Measurements from ENCODE around the gene SLC24A4. TPM values are rescaled to one million over a fixed set of nuclear protein-coding genes. Genes with fewer than 3 reads are reported as not detected.
"Not testable (repeated sequence)": the region's sequence is repeated elsewhere in the genome, so short reads cannot be mapped to it uniquely, and the experiment has no call there.

The SLC24A4 gene
- total RNA-seq, 1 donor from 2014 or later: not detected

- TF ChIP-seq CTCF (conservative IDR thresholded peaks at IDR 0.05; ENCODE audit: low read depth, low read length): no peak
- H3K4me3 ChIP-seq (ENCODE audit: low read depth, low read length): no peak overlapping the region
- peak; percentile 65 for DNase-seq (ENCODE audit: low read depth)
Measured at GRCh38 chr14:92397150-92397952, 74.4 kb downstream of the SLC24A4 start.

- DNase-seq (ENCODE audit: low read depth): no peak
- no peak overlapping the region for H3K4me3 ChIP-seq (ENCODE audit: low read depth, low read length)
- no peak for TF ChIP-seq CTCF (conservative IDR thresholded peaks at IDR 0.05; ENCODE audit: low read depth, low read length)
Measured at GRCh38 chr14:92397953-92398564, 75.1 kb downstream of the SLC24A4 start.

- no peak for DNase-seq (ENCODE audit: low read depth)
- no peak overlapping the region for H3K4me3 ChIP-seq (ENCODE audit: low read depth, low read length)
- no peak for TF ChIP-seq CTCF (conservative IDR thresholded peaks at IDR 0.05; ENCODE audit: low read depth, low read length)
Measured at GRCh38 chr14:92398888-92399636, 76.1 kb downstream of the SLC24A4 start.

GRCh38 chr14:92400579-92401444 lies 77.8 kb downstream of the SLC24A4 start:
- TF ChIP-seq CTCF (conservative IDR thresholded peaks at IDR 0.05; ENCODE audit: low read depth, low read length): no peak

GRCh38 chr14:92401561-92401960 lies 78.6 kb downstream of the SLC24A4 start:
- no peak for DNase-seq (ENCODE audit: low read depth)
- no peak overlapping the region for H3K4me3 ChIP-seq (ENCODE audit: low read depth, low read length)
- no peak for TF ChIP-seq CTCF (conservative IDR thresholded peaks at IDR 0.05; ENCODE audit: low read depth, low read length)

More at GRCh38 chr14:92400579-92401444, 77.8 kb downstream of the SLC24A4 start:
- no peak overlapping the region for H3K4me3 ChIP-seq (ENCODE audit: low read depth, low read length)
- no peak for DNase-seq (ENCODE audit: low read depth)

GRCh38 chr14:92402500-92402899 lies 79.5 kb downstream of the SLC24A4 start:
- DNase-seq (ENCODE audit: low read depth): not testable (repeated sequence)

More at GRCh38 chr14:92402500-92402899, 79.5 kb downstream of the SLC24A4 start:
- H3K4me3 ChIP-seq (ENCODE audit: low read depth, low read length): not testable (repeated sequence)

All from epithelial cell of proximal tubule (primary cell).